NCI-H446 treated with DMSO at 0.1 percent for 48 hours (cell line): ENCODE data around the gene LGALS3.

Experiments used
- DNase-seq: peaks from one replicate; lab custom pipeline; 2025; lab: John Stamatoyannopoulos, UW

Gene LGALS3

DNA sequence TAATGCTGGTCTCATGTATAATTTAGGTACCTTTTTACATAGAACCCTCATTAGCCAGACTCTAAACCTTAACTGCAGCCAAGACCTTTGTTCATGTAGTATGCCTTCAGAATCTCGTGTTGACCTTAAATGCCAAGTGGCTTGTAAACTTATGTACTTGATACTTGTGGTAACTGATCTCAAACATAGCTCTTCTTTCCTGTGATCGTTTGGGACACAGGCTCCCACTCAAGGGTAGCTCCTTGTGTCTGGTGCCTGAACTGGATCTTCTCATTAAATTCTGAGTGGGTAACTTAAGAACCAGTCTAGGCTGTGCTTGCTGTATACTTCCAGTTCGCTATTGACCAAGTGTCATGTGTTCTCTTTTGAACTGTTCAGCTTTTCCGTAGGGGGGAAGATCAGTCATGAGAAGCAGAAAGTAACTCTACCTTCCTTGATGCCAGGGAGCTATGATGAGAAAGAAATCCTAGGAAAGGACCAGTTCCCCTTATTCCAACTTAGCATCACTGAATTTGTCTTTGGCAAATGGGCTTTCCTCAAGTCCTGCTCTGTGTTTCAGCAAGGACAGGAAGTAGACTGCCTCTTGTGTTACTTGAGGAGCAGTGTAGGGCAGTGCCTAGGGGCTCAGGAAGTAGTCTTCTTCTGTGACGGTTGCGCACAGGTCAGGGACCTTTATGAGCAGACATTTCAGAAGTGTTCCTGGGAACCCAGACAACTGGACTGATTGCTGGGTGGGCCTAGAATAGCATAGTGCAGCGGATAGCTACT, 2.5 kb downstream of the LGALS3 start:
- DNase-seq: no peak

DNA sequence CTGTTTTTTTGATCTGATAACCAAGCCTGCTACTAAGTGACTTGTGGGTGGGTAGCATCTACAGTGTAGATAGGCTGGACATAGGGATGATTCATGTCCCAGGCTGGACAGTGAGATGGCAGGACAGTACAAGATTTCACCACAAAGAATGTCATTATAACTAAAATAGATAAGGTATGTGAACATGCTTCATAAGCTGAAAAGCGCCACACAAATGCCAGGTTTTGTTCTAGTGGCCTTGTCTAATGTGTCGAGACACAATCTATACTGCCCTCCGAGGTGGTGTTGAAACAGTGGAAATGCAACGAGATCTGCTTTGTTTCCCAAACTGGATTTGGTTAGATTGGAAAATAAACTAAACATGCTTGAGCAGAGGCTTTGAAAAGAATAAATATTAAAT, 4.4 kb downstream of the LGALS3 start:
- DNase-seq: no peak

DNA sequence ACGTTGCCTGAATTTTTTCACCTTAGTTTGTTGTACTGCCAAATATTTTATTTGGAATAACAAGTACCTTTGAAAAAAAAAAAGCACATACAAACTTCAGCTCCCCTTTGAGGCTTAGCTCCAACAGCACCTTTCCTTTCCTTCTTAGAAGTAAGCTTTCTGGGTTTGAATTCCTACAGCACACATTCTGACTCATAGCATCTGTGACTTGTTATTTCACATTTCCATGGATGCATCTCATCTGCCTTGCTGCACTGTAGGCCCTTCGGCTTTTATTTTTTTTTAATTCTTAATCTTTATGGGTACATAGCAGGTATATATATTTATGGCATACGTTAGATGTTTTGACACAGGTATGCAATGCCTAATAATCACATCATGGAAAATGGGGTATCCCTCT, 7.2 kb downstream of the LGALS3 start:
- DNase-seq: no peak

DNA sequence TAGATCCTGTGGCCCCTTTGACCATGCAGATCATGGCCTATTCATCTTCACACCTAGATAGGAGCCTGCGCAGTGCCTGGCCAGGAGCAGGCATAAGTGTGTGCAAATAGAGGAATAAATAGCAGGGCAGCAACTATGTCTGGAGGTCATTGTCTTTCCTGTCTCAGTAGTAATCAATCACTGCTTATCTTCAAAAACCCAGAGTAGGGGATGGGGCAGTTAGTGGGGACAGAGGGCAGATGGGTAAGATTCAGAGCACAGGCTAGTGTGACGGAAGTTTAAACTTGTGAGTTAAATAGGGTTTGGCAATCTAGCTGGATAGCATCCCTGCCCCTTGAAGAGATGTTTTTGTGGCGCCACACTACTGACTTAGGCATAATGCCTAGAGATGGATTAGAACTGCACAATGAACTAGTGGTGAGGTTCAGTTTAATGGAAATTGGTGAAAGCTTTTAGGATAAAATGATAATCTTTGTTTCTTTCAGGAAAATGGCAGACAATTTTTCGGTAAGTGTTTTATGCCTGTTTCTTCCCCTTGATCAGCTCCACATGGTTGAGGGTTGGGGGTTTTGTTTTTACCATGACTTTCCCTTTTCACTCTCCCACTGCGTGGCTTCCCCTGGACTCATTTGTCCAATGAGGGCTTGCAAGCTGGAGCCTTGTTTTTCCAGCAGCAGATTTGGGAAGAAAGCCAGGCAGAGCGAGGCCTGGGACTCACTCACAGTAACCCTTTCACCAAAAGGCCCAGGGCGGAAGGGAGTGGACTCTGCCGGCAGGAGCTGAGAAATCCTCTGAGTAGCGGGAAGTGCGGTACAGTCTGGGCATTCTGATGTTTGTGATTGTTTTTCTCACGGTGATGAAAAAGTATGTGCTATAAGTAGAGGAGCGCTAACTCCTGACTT, 8.1 kb downstream of the LGALS3 start:
- DNase-seq: no peak

DNA sequence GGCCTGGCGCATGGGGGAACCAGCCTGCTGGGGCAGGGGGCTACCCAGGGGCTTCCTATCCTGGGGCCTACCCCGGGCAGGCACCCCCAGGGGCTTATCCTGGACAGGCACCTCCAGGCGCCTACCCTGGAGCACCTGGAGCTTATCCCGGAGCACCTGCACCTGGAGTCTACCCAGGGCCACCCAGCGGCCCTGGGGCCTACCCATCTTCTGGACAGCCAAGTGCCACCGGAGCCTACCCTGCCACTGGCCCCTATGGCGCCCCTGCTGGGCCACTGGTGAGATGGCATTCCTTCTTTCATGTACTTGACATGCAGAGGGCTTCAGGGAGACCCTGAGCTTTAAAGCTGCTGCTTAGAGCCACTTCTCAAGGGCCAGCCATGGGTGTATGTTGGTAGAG, 9.0 kb downstream of the LGALS3 start:
- DNase-seq: no peak

DNA sequence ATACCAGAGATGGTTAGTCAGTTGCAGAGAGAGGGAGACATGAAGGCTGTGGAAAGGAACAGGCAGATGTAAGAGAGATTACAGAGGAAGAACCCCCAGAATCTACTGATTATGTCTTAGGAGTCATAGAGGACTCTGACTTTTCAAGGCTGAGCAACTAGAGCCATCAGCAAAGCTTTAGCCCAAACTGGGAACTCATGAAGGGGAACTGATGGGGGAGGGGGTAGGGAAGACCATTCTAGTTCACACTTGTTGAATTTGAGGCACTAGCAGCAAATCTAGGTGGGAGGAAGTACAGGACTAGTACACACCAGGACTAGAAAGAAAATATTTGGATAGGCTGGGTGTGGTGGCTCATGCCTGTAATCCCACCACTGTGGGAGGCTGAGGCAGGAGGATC, 10.1 kb downstream of the LGALS3 start:
- DNase-seq: no peak

DNA sequence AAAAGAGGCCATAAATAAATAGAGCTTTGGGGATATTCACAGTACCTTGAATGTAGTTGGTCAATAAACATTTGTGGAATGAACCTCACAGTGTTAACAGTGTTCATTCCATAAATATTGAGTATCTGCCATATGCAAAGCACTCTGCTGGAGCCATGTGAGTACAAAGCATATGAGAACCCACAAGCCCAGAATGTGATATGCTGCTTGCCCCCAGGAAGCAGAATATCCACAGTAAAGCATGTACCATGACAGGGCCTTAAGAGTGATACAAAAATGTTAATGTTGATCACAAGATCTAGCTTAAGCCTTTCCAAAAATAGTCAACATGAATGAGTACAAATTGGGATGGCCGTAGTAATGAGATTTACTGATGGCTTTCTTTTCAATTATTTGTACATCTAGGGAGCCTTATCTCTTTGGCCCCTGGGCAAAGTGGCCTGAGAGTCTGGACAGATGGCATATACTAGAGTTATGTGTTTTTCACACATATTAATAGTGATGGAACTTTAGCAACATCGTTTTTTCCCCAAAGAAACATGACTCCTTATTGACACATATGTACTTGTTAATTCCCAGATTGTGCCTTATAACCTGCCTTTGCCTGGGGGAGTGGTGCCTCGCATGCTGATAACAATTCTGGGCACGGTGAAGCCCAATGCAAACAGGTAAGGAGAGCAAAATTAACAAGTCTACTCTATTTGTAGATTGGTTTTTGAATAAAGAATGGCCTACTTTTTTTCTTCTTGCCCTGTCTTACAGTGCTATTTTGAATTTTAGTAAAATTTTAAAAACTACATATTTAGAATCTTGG, 10.9 kb downstream of the LGALS3 start:
- DNase-seq: no peak

DNA sequence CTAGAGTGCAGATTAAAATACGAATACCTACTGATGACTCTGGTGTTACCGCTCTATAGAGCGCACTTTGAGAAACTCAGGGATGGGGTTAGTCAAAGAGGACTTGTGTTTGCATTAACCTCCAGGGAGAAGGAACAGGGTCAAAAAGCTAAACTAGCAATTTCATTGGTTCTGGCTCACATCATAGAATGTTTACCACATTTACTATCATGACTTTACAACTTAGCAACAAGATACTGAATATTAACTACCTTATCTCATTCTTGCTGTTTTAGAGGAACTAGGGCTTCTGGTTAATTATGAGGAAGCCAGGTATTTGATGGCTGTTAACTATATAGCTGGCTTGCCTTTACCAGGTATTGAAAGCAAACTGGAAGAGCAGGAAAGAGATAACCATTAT, 12.8 kb downstream of the LGALS3 start:
- DNase-seq: no peak

DNA sequence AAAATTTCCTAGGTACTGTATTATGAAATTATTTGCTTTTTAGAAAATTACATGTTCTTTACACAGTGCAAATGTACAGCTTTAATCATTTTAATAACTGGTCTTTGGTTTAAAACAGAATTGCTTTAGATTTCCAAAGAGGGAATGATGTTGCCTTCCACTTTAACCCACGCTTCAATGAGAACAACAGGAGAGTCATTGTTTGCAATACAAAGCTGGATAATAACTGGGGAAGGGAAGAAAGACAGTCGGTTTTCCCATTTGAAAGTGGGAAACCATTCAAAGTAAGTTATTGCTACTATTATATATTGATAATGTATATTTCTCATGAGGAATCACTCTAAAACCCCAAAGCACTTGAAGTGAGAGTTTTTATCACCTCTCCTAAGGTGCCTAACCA, 13.4 kb downstream of the LGALS3 start:
- no peak for DNase-seq

DNA sequence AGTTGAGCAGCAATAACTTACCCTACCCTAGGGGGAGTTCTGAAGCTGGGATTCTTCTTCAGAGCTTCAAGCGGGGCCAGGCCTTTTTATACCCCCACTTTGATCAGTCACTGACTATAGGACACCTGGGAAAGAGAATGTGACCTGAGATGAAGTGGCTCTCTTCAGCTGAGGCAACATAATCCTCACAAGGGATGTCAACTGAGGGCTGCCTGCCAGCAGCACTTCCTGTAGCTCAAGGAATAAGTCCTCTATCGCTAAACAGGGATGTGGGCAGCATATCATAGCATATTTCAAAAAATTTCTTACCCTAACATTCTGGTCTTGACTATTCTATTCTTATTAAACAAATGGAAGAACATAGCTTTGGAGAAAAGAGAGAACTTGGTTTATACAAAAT, 17.4 kb downstream of the LGALS3 start:
- no peak for DNase-seq

DNA sequence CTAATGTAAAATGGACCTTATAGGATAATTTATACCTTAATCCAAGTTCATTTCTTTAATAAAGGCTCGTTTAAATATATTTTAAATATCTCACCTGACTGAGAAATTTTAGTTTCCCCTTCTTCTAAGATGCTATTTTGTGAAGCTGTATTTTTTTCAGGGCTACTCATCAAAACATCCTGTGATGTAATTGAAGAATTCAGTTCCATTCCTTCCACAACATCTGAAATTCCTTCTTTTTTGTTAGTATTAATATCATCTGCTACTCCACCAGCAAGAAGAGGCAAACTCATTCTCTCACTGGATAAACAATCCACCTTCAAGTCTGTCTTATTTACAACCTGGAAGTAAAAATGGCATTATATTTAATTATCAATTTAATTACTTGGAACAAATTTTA, 22.5 kb downstream of the LGALS3 start:
- DNase-seq: no peak

DNA sequence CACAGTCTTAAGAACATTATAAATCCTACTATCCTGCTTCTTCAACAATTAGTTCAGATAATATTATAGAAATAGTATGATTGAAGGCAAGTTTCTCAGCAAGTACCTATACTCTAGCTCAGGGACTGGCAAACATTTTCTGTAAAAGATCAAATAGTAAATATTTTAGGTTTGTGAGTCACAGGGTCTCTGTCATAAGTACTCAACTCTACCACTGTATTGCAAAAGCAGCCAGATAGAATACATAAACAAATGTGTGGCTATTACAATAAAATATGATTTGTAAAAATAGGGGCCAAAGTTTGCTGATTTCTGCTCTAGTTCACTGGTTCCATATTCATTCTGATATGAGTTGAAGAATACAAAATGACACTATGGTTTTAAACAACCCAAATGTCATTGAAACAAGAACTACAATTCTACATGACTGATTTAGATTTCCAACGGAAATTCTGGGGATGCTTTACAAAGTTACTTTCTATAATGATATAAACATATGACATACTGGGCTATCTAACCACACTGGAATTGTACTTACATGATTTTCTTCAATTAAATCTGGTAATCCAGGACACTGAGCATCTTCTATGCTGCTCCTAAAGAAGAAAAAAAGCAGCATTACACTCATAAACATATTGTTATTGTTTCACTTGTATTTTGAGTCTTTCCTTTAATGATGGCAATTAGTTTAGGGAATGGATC, 23.2 kb downstream of the LGALS3 start:
- DNase-seq: no peak

DNA sequence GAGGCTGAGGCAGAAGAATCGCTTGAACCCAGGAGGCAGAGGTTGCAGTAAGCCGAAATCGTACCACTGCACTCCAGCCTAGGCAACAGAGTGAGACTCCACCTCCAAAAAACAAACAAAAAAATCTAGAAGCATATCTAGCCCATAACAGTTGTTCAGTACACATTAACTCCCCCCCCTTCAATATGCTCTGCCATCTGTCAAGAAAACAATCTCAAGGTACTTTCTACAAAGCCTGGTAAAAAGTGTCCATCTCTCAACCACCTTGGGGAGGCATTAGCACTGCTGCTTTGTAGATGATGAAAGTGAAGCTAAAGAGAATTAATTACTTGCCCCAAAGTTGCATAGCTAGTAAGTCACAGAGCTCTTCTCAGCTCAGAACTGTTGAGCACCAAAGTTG, 24.9 kb downstream of the LGALS3 start:
- DNase-seq: no peak

DNA sequence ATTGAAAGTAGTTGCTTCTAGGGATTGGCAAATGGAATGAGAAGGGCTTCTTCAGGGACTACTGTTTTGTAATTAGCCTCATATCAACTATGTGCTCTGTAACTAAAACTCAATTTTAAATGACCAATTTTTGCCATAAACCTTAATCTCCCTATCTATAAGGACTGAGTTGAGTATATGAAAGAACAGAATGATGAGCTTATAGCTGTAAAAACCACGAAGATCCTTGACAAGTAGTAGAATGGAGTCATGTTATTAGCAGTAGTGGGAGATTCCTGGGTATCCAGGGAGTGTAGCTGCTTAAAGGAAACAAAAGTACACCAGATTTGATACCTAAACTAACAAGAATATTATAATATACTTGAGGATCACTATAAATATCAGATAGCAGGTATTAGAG, 28.0 kb downstream of the LGALS3 start:
- no peak for DNase-seq

DNA sequence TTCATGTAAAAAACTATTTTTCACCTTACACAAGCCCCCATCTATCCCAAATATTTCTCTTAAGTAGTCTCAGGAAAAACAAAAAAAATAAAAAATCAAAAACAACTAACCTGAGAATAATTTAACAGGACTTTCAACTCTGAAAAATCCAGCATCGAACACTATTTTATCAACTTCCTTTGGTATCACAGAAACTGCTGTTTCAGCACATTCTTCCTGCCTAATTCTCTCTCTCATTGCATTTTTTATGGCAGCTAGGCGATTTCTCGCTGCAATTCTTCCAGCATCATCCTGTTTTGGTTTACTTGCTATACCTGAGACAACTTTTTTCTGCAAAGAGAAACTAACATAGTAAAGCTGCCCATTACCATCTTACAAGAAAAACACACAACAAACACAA, 29.4 kb downstream of the LGALS3 start:
- no peak for DNase-seq

DNA sequence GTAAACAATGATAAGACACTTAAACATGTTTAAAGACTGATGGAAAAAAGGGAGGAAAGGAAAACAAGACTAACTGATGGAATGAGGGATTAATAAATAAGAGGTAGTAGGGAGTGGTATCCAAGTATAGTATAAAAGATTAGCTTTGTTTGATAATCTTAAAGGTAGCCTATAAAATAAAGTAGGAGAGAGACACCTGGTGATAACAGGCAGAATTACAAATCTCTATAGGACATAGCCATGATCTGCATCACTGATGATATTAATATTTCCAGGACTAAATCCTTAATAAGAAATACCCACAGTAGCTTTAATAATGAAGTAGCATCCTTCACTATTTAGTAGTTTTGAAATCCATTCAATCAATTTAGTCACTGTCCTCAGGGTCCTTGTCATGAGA, 31.9 kb downstream of the LGALS3 start:
- peak; percentile 18 for DNase-seq

DNA sequence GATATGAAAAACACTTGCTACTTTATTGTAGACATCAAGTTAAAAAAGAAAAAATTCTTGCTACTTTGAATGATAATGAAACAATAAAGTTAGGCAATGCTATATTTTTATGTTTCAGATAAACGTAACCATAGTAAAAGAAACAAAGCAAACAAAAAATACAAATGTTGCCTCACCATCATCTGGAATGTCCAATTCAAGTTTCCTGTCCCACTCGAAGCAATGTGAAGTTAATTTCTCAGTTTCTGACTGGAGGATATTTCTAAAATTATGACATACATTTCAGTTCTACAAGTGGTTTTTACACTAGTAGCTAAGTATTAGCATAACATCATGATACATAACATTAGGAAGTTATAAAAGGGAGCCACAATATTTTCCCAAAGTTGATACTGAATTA, 41.5 kb downstream of the LGALS3 start:
- no peak for DNase-seq

DNA sequence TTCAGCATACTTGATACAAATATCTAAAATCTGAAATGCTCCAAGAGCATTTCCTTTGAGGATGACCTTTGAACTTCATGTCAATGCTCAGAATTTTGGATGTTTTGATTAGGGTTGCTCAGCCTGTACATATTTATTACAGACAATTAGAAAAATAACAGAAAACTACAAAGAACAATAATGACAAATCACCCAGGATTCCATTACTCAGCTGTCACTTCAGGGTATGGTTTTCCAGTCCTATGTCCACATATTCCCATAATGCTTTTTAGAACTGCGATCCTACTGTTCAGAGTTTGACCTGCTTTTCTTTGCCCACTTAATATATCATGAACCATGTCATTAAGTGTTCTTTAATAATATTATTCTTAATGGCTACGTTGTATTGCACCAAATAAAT, 51.0 kb downstream of the LGALS3 start:
- no peak for DNase-seq

DNA sequence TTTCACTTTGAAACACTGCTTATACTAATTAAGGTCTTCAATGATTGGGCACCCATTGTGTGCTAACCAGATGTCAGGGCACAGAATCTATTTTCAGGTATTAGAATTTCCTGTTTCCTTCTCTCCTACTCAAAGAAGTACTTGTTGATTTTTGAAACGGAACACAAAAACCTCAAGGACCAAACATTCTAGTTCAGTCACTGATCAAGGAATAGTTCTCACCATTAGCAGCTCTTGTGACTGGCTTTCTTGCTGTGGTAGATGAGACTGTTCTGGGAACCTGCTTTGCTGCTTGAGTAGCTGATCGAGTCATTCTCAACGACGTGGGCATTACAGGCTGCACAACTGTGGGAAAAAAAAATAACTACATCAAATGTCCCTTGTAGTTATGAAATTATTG, 51.4 kb downstream of the LGALS3 start:
- DNase-seq: no peak

DNA sequence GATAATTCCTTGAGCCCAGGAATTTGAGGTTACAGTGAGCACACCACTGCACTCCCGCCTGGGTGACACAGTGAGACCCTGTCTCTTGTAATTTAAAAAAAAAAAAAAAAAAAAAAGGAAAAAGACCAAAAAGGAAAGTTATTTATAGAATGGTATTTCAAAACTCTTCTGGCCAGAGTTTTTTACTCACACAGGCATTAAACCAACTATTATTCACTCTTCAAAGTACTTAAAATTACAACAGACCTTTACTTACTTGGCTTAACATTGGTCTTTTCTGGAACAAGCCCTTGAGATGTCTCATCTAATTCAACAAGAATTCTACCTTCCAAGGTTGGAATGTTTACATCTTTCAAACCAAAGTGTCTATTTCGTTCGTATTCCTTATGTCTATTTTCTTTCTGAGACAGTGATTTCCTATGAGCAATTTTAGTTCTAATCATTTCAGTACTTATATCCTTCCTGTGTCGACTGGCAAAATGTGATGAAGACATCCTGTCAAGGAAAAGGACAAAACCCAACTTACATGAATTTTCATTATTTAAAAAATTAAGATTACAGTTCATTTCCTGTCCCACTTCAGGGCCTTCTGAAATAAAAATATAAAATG, 59.7 kb downstream of the LGALS3 start:
- no peak for DNase-seq

DNA sequence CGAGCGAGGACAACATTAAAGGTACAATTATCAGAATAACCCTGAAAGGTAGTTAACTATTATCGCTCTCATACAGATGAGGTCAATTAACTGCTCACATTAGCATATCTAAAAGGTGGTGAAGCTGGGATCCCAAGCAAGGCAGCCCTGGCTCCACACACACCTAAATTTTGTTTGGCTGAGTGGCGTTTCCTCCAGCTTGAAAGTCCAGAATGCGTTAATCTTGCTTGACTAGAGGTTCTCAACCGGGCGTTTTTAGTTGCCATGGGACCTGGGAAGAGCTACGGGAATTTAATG, 61.8 kb downstream of the LGALS3 start:
- DNase-seq: no peak
